NCI-H1048 (cell line): ENCODE results near the gene HDAC10.
"Not testable (repeated sequence)": the region's sequence is repeated elsewhere in the genome, so short reads cannot be mapped to it uniquely, and the experiment has no call there.

Experiments used
- DNase-seq: peaks from one replicate; lab custom pipeline; 2025; lab: John Stamatoyannopoulos, UW

Gene HDAC10

DNA sequence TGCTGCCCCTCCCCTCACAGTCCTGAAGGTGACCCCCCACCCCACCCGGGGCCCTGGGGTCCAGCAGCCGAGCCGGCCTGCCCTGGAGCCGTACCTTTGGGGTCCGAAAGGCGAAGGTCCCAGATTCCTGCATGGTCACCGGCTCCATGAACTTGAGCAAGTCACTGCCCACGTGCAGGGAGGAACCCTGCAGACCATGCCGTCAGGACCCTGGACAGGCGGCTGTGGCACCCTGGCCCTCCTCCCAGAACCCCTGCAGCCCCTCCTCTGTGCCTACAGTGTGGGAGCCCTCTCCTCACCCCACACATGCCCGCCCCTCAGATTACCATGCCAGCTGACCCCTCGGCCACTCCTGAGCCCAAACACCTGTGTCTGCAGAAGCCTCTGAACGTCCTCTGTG is 33.4 kb upstream of the HDAC10 start:
- no peak for DNase-seq

DNA sequence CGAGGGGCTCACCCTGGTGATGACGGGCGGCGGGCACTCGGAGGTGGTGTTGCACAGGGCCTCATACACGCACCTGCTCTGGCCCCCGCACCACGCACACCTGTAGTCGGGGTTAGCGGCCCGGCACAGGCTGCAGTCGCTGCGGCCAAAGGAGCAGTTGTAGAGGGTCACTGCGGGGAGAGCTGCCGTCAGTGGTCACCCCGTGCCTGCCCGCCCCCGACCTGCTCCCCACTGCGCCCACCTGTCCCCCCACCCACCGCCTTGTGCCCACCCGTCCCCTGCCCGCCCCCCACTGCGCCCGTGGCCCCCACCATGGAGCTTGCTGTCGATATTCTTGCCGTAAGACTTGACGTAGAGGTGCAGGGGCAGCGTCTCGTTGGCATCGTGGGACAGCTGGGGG is 32.8 kb upstream of the HDAC10 start:
- DNase-seq = no peak

DNA sequence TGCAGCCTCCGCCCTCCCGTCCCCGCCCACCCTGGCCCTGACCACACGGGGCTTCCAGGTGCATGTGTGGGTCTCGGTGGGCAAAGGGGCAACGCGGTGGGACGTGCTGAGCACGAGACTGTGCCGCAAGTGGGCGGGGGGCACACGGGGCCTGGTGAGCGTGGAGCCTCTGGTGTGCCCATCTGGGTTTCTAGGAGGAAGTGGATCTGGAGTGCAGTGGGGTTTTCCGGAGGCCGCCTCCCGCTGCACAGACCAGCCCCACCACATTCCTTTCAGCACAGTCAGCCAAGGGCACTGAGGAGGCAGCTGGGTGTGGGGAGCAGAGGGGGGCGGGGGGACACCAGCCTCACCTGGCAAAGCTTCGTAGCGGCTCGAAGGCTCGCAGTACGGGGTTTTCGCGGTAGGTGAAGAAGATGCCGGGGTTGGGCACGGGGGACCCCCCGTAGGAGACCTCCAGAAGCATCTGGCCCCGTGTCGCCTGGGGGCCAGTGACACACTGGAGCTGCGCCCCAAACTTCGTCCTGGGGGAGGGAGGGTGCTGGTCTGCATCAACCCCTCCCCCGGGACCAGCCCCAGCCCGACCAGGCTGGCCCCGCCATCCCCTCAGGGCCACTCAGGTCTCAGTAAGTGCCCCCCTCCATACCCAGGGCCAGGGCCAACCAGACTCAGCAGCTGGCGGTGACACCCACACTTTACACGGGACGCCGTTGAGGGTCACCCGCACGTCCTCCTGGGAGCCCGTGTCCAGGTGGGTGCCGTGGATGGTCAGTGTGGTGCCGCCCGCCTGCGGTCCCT is 31.5 kb upstream of the HDAC10 start:
- no peak for DNase-seq

DNA sequence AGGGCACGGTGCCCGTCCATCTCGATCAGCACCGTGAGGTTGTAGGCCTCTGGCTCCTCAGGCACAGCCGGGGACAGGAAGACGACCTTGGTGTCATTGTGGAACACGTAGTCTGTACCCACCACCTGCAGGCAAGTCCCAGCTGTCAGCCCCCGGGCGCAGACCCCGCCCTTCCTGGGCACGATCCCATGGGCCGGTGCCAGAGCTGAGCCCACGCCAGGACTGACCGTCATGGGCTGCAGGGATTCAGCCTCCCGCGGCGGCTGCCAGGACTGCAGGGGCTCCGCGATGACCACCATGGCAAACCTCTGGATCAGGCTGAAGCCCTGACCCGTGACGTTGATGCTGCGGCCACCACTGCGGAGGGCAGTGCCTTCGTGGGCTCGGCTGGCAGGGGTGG is 30.9 kb upstream of the HDAC10 start:
- DNase-seq = no peak

DNA sequence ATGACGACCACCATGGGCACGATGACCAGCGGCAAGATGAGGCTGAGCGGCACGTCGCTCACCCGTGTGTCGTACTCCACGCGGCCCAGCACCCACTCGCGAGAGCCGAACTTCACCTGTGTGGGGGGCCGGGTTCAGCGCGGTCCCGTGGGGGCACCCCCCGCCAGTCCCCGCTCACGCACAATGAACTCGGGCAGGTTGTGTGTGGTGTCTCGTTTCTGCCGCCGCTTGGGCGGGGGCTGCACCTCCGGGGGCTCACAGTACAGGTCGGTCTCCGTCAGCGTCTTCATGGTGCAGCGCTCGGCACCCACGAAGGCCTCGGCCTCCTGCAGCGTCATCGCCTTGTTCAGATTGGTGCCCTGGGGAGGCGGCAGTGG is 30.3 kb upstream of the HDAC10 start:
- no peak for DNase-seq

DNA sequence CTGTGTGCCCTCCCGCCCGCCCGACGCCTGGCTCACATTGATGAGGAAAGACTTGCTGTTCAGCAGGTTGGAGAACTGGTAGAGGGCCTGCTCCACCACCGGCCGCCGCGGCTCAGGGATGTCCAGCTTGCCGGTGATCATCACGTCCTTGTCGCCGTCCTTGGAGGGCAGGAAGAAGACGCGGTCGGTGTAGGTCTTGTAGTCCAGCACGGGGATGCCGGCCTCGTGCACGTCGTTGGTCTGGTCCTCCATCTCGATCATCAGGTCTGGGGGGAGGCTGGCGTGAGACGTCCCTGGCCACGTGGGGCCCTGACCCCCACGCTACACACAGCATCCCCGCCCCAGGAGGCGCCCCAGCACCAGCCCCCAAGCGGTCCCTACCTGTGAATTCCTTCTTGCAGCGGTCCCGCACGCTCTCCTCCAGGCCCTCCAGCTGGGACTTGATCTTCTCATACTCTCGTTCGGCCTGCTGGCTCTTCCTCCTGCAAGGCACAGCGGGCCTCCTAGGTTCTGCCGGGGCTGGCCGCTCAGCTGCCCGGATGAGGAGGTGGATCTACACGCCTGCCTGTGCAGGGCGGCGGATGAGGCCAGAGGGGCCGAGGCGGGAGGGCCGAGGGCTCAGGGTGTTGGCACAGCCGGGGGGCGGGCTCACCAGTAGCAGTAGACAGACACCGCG is 29.8 kb upstream of the HDAC10 start:
- no peak for DNase-seq

DNA sequence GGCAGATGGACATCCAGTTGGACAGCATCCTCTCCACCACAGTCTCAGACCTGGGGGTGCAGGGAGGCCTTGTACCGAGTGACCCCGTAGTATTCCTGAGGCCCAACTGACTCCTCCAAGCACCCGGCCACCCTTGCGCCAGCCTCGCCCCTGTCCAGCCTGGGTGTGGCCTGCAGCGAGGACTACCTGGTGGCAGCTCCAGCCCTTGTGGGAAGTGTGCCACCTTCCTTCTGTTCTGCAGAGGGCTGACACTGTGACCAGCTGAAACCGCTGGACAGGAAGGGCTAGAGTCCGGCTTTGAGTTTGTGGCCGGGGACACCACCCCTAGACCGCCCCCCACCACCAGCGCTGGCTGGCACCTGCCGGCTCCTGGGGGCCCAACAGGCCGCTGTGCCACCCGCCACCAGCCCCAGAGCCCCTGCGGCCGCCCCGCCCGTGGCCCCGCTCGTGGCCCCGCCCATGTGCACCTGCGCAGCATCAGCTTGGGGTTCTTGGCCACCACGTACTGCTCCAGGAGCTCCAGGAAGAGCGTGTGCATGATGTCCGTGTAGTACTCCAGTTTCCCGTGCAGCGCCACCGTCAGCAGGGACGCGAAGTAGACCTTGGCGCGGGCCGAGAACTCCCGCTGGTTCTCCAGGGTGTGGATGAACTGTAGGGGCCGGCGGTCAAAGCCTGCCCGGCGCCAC is 29.1 kb upstream of the HDAC10 start:
- DNase-seq = no peak

DNA sequence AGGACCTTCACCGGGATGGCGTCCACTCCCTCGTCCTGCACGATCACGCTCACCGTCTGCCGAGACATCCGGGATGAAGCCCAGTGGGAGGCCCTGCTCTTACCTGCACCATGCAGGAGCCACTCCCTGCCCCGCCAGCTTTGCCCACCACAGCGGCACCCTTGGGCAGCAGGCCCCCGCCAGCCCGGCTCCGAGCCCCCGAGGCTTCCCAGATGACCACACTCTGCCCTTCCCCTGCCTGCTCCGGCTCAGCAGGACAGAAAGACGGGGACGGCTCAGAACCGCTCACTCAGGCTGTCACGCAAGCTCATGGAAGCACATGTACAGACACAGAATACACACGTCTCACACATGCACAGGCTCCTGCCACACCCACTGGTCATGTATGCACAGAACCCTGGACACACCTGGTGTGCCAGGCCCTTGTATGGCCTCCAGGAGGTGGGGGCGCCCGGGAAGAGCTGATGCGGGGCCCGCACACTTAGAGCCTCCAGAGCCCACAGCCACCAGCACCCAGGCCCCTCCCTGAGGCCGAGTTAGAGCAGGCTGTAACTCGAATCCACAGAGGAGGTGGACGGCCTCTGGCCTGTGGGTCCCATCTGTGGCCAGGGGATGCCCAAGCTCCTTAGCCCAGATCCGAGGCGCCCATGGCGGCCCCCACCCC is 28.0 kb upstream of the HDAC10 start:
- no peak for DNase-seq

DNA sequence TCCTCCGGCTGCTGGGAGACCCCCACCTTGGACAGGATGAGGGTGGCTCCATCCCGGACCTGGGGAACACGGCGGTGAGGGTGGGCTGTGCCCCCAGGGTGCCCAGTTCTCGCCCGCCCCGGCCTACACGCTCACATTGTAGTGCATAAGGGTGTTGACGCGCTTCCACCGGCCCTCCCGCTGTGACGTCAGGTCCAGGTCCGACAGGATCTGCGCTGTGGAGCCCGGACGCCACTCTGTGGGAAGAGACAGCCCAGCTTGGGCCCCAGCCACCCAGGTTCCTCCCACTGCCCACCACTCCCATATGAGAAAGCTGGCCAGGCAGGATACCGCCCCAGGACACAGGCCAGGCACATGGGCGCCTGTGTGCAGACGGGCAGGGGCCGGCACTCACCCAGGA is 27.4 kb upstream of the HDAC10 start:
- DNase-seq = no peak

DNA sequence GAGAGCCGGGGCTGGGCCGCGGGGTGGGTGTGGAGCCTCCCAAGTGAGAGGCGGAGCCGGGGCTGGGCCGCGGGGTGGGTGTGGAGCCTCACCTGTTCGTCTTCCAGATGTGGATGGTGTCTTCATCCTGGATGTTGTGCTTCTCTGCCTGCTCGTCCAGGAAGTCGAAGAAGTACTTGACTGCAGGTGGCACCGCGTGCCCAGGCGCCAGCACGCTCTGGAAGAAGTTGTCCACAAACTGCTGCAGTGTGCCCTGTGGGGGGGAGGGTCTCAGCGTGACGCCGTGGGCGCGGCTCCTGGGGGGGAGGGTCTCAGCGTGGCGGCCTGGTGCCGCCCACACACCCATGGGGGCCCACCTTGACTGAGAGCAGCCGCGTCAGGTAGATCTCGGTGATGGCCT is 26.7 kb upstream of the HDAC10 start:
- no peak for DNase-seq

DNA sequence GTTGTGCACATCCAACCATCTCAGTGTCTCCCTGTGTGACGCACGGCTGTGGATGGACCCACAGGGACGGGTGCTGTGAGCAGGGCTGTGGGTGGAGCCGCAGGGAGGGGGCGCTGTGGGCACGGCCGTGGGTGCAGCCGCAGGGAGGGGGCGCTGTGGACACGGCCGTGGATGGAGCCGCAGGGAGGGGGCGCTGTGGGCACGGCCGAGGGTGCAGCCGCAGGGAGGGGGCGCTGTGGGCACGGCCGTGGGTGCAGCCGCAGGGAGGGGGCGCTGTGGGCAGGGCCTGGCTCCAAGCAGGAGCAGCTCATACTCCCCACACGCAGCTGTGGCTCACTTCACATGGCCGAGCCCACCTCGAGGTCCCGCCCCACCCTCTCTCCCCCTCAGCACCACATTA is 25.1 kb upstream of the HDAC10 start:
- no peak for DNase-seq

DNA sequence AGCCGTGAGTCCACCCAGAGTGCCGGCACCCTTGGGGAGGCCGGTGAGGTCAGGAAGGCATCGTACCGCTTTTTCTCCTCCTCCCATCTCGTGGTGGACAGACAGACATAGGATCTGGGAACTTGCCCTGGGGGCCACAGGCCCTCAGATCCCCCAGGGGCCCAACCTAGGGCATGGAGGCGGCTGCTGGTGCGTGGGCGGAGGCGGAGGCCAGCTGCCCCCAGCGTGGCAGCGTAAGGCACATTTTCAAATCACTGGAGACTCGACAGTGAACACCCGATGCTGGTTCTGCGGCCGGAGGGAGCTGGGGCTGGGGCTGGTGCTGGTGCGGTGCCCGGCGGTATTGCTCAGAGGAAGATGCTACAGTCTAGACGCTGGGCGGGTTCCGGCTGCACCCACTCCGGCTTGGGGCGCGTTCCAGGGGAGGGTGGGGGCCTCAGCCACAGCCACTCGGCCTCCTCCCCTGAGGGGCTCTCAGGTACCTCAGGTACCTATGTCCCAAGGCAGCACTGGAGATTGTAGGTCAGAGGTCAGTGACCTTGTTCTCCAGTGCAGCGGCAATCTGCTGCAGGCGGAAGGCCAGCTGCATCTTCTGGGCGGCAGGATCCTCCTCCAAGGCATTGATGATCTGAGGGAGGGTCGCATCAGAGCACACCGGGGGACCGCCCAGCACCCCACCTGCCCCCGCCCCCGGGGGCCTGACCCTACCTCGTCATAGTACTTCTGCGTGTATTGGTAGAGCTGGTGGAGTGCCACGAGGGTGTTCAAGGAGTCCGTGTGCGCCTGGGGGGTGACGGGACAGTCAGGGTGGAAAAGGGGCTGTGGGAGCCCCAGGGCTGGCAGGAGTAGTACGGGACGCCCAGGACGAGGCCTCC is 24.4 kb upstream of the HDAC10 start:
- no peak for DNase-seq

DNA sequence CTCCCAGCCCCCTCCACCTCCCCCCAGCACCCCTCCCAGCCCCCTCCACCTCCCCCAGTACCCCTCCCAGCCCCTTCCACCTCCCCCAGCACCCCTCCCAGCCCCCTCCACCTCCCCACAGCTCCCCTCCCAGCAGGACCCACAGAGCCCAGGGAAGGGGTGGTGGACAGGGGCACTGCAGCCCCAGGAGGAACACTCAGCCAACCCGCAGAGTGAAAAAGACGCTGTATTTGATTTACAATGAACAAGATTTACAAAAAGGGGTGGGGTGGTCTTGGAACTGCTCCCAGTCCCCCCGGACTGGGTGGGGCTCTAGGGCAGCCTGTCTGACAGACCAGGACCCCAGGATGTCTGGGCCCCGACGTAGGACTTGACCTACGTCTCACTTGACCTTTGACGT is 23.7 kb upstream of the HDAC10 start:
- DNase-seq = no peak

DNA sequence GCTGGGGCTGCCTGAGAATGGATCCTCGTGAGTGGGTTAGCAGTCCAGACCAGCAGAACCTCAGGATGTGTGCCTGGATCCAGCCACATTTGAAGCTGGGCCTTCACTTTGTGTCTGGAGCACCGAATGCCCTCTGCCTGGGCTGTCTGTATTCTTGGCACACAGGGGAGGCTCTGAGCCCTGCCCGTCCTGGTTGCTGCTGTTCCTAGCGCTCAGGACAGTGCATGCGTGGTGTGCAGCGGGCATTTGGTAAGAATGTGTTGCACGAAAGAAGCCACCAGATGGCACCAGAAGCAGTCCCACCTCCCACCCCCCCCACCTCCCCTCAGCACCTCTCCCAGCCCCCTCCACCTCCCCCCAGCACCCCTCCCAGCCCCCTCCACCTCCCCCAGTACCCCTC is 23.2 kb upstream of the HDAC10 start:
- no peak for DNase-seq

DNA sequence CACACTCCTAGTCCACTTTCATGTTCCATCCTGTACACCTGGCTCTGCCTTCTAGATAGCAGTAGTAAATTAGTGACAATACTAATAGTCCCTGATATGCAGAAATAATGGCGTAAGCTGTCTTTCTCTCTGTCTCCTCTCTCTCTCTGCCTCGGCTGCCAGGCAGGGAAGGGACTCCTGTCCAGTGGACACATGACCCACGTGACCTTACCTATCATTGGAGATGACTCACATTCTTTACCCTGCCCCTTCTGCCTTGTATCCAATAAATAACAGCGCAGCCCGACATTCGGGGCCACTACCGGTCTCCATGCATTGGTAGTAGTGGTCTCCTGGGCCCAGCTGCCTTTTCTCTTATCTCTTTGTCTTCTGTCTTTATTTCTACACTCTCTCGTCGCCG is 22.7 kb upstream of the HDAC10 start:
- not testable (repeated sequence) for DNase-seq

DNA sequence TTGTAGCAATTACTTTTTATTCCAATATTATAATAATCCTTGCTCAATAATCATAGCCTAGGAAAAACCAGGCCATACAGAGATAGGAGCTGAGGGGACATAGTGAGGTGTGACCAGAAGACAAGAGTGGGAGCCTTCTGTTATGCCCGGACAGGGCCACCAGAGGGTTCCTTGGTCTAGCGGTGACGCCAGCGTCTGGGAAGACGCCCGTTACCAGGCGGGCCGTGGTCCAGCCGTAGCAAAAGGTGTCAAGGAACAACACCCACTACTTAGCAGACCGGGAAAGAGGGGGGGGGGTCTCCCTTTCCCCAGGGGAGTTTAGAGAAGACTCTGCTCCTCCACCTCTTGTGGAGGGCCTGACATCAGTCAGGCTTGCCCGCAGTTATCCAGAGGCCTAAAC is 22.3 kb upstream of the HDAC10 start:
- DNase-seq = not testable (repeated sequence)

DNA sequence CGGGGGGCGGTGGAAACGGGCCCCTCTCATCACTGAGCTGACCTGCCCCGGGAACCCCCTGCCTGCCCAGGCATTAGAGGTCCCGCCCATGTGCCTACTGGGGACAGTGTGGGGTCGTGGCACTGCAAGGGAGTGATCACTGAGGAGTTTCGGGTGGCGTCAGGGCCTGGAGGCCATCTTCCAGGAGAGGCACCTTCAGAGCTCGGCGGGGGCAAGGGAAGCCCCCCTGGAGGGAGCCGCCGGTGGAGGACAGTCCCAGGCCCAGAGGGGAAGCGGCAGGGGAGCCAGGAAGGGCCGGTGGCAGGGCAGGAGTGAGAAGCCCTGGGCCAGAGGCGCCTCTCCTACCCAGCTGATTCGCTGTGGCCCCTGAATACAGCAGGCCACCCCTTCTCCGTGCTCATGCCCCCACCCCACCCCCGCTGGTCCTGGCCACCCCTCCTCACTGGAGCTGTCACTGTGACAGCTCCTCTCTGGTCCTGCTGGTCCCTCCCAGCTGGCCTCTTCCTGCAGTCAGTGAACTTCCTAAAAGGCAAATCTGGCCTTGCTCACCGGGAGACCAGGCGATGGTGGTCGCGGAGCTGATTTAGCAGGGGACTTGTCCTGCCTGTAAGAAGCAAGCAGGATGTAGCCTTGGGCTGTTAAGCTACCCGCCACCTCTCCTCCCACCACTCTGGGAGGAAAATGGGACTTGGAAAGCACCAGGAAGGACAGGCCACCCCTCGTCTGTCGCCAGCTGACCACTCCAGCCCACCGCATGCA is 21.2 kb upstream of the HDAC10 start:
- DNase-seq = no peak

DNA sequence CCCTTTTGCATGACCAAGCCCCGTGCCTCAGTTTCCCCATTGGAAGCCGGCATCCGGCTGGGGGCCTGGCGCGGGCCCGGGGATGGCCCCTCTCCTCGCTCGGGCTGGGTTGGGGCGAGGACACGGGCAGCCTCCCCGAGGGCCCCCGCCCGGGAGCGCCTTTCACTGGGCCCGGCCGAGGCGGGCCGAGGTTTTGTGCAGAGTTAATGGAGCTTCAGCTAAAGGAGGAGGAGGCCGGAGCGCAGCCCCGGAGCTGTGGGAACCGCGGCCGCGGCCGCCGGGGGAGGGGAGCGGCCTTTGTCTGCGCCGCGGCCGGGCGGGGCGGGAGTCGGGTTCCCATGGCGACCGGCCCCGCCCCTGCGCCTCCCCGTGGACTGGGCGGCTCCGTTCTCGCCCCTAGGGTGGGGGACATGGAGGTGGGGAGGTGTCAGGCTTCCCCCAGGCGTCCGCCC is 20.5 kb upstream of the HDAC10 start:
- peak; percentile 64 for DNase-seq

DNA sequence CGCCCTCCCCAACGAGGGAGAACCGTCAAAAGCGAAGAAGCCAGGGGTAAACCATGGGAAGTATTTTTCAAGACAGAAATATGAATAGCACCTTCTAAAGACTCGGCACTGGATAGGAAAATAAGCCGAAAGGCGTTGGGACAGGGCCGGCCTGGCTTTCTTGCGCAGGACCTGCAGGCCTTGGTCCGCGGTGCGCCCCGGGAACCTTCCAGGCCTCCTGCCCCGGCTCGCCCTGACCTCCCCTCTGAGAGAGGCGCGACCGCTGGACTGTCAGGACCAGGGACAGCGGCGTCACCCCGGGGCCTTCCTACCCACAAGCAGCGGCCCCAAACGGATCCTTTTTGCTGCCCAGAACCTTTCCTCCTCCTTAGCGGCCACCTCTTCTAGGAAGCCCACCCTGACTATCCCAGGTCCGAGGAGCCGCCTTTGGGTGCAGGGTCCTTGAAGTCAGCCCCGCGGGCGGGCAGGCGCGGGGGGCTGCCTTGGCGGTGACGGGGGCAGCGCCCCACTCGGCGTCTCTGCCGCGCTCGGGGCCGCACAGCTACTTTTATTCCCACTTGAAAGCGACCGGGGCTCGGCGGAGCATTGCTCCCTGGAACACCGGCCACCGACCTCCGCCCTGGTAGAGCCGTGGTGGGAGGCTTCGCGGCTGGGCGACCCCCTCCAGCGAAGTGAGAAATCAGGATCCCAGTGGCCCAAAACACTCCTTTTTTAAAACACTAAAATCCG is 19.8 kb upstream of the HDAC10 start:
- no peak for DNase-seq

DNA sequence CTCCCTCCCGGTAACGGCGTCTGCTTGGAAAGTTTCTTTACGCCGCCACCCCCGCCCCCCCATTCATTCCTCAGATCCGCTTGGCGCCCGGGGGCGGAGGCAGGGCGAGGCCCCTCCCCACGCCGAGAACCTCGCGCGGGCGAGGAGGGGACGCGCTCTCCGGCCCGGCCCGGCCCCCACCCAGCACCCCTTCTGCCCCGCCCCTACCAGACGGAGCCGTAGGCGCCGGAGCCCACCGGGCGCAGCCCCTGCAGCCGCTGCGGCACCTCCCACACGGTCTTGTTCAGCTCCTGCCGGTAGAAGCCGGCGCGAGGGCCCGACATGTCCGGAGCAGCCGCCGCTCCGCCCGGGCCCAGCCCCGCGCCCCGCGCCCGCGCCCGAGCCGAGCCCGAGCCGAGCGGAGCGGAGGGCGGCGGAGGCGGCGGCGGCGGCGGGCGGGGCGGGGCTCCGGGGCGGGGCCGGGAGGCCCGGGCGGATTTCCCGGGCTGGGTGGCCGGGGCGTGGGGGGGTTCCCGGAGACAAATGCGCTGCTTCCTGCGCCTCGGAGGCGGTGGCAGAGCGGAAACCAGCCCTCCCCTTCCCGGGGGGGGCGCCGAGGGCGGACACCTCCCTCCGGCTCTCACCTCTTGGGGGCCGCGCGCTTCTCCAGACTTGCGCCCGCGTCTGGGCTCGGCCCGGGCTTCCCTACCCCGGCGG is 19.1 kb upstream of the HDAC10 start, which contains the start of gene MAPK11:
Gene MAPK11 (minus strand): TSS at position 411 of the 696 bp plus-strand sequence. CDS start 88 bp downstream, at position 323.
- no peak for DNase-seq
